PC-3 (cell line): ENCODE results near the gene RPL39L.

Experiments used
- CTCF ChIP-seq: fragments of 300-600 bp; sonication (generic); conservative IDR thresholded peaks from 2 replicates; pipeline ENCODE4 v1.5.1; 2017; ENCODE audit warnings: antibody characterized with exemption, low read depth, mild to moderate bottlenecking, low read length
- EZH2 ChIP-seq: fragments of 300-600 bp; sonication (generic); IDR thresholded peaks from one replicate; pipeline ENCODE4 v1.6.1; 2017; ENCODE audit warnings: antibody characterized with exemption, mild to moderate bottlenecking, low read length; ENCODE audit not compliant: unreplicated experiment
- EZH2phosphoT487 ChIP-seq: fragments of 300-600 bp; sonication (generic); IDR thresholded peaks from 2 replicates; pipeline ENCODE4 v1.6.1; 2018; ENCODE audit warnings: mild to moderate bottlenecking, antibody characterized with exemption, low read length, borderline replicate concordance

DNA sequence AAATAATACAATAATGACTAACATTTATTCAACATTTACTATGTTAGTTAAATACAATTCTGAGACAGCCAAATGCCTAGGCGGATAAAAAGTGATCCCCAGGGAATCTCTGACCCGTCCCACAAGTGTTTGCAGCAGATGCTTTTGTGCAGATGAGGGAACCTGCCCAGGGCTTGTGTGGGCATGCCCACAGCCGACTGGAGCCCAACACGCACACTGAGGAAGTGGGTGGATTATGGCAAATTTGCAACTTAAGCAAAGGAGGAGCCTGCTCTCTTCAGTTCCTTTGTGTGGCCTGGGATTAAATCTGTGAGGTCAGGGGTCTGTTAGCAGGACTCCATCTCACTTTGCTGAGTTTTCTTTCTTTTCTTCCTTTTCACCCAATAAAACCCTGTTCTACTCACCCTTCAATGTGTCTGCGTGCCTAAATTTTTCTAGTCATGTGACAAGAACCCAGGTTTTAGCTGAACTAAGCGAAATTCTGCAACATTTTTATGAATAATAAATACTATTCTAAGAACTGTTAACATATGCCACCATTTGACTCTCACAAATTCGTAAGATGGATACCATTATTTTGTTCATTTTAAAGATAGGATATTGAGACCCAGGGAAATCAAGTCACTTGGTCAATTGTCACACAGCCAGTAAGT is 44.0 kb upstream of the RPL39L start:
- TF ChIP-seq CTCF (no peak), EZH2 (no peak), EZH2phosphoT487 (no peak)
